Transverse colon (tissue), 4 donors: Measurements from ENCODE around the gene GMDS. TPM values are rescaled to one million over a fixed set of nuclear protein-coding genes. Genes with fewer than 3 reads are reported as not detected.

Experiments
- DNase-seq: peaks from one replicate; pipeline ENCODE4 v3.0.0-alpha.2; 2019
- H3K27ac ChIP-seq, 4 donors: fragments of 200-600 bp; sonication (generic); 2 replicates each; pipeline ENCODE4 v1.5.1; 2016 to 2018; ENCODE audit warnings: inconsistent platforms in 4 of 4
- H3K27me3 ChIP-seq: fragments of 200-600 bp; sonication (generic); 2 replicates; pipeline ENCODE4 v1.5.1; 2017; ENCODE audit warnings: inconsistent platforms
- H3K36me3 ChIP-seq, 4 donors: fragments of 200-600 bp; sonication (generic); 2 replicates each; pipeline ENCODE4 v1.5.1; 2017 to 2019; ENCODE audit warnings: inconsistent platforms in 4 of 4
- H3K4me1 ChIP-seq, 4 donors: fragments of 200-600 bp; sonication (generic); 2 replicates each; pipeline ENCODE4 v1.5.1; 2017 to 2020; ENCODE audit warnings: inconsistent platforms in 4 of 4
- H3K4me3 ChIP-seq, 4 donors: fragments of 200-600 bp; sonication (generic); 1 replicate in 1 of 4; 2 replicates in 3 of 4; pipeline versions ENCODE4 v1.5.1 to v1.6.1; 2017 to 2019; ENCODE audit warnings: inconsistent platforms in 4 of 4
- H3K9me3 ChIP-seq, 2 donors: fragments of 200-600 bp; sonication (generic); 2 replicates each; pipeline ENCODE4 v1.5.1; 2017 to 2019; ENCODE audit warnings: inconsistent platforms in 2 of 2
- EP300 ChIP-seq: sonication (generic); formaldehyde crosslinking; IDR thresholded peaks from one replicate; pipeline ENCODE4 v1.6.1; 2017; ENCODE audit warnings: antibody characterized with exemption, low read depth
- POLR2A ChIP-seq: fragments of 450-650 bp; IDR thresholded peaks from one replicate; pipeline ENCODE4 v1.6.1; 2016; ENCODE audit warnings: antibody characterized with exemption, mild to moderate bottlenecking, moderate library complexity
- POLR2AphosphoS5 ChIP-seq, 3 donors: sonication (generic); formaldehyde crosslinking; IDR thresholded peaks; one replicate each; pipeline ENCODE4 v1.6.1; 2016; ENCODE audit warnings: antibody characterized with exemption in 3 of 3
- WGBS, 2 donors: methylation state at CpG; one replicate each; pipeline ENCODE4 v1.1.5; 2018; ENCODE audit warnings: low coverage in 1 of 2; 5-methylcytosine and 5-hydroxymethylcytosine counted together
- in situ Hi-C, 4 donors: fragments of 200-750 bp; cut with MboI; loops; one replicate each; pipeline versions ENCODE4 v1.15.0 to v1.15.1; 2017; ENCODE audit warnings: low sequenced_read_pairs in 3 of 4, low pct_ligation_motif_present in 1 of 4, low pct_unique_long_range_greater_than_20kb in 1 of 4
- intact Hi-C: fragments of 100-400 bp; cut with DNase I; formaldehyde crosslinking; loops from one replicate; pipeline ENCODE4 v1.15.1; 2023; ENCODE audit warnings: low total_unique reads
- total RNA-seq, 4 donors: library from RNA; depleted of rRNA; stranded (reverse); fragments of >200 nt; gene quantifications; one replicate each; pipeline ENCODE4 v1.1.0, GENCODE V29; 2016
- TF ChIP-seq, protein P1 (sequence below), 5 experiments: fragments of 200-600 bp in 3 of 5; fragments of 450-650 bp in 2 of 5; sonication (generic) in 3 of 5; IDR thresholded peaks; 1 replicate in 2 of 5; 2 replicates in 3 of 5; pipeline ENCODE4 v1.5.1; 2016 to 2017; ENCODE audit warnings: antibody characterized with exemption in 5 of 5, inconsistent platforms in 3 of 5, mild to moderate bottlenecking in 2 of 5, moderate library complexity in 1 of 5

The GMDS gene
- total RNA-seq, 4 donors from 2014 or later: 66.2 to 546 (median 102) TPM

DNA sequence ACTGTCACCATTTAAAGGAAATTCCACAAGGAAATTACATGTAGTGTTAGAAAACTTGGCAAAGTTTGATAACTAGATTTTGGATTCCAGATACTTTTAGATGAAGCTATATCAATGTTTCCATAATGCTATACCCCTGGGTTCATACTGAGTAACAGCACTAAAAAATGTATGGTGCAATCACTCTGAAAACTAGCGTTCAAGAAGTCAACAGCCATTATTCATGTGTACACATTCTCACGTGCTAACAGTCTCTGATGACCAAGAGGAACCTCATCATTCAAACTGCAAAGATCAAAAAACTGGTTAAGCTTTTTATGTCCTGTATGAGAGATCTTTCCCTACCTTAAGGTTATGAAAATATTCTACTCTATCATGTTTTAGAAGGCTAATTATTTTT, 197.6 kb downstream of the GMDS start:
- no peak overlapping the region for H3K4me3 ChIP-seq
- no peak overlapping the region for H3K27ac ChIP-seq
- H3K4me1 ChIP-seq: no peaks in the 10 kb centered on the region
- no peaks in the 10 kb centered on the region for H3K36me3 ChIP-seq
- H3K9me3 ChIP-seq: no peaks in the 10 kb centered on the region
- no peaks in the 10 kb centered on the region for H3K27me3 ChIP-seq
- DNase-seq: no peak
- WGBS, 2 donors: 70 to 71% methylated on average over 2 of the region's 2 CpGs
- intact Hi-C loops (no loop called here), in situ Hi-C loops (no loop called here)
- TF ChIP-seq EP300 (no peak), POLR2AphosphoS5 (IDR thresholded peaks at IDR 0.05) (no peak), POLR2A (no peak)
- TF ChIP-seq, protein P1, sequence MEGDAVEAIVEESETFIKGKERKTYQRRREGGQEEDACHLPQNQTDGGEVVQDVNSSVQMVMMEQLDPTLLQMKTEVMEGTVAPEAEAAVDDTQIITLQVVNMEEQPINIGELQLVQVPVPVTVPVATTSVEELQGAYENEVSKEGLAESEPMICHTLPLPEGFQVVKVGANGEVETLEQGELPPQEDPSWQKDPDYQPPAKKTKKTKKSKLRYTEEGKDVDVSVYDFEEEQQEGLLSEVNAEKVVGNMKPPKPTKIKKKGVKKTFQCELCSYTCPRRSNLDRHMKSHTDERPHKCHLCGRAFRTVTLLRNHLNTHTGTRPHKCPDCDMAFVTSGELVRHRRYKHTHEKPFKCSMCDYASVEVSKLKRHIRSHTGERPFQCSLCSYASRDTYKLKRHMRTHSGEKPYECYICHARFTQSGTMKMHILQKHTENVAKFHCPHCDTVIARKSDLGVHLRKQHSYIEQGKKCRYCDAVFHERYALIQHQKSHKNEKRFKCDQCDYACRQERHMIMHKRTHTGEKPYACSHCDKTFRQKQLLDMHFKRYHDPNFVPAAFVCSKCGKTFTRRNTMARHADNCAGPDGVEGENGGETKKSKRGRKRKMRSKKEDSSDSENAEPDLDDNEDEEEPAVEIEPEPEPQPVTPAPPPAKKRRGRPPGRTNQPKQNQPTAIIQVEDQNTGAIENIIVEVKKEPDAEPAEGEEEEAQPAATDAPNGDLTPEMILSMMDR (IDR thresholded peaks at IDR 0.05): no peak

DNA sequence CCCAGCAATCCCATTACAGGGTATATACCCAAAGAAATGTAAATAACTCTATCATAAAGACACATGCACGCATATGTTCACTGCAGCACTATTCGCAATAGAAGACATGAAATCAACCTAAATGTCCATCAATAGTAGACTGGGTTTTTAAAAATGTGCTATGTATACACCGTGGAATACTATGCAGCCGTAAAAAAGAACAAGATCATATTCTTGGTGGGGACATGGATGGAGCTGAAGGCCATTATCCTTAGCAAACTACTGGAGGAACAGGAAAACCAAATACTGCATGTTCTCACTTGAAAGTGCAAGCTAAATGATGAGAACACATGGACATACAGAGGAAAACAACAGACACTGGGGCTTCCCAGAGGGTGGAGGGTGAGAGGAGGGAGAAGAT, 201.2 kb downstream of the GMDS start:
- Histone ChIP-seq H3K27me3 (no peaks in the 10 kb centered on the region), H3K27ac (no peak overlapping the region), H3K4me3 (no peak overlapping the region), H3K4me1 (no peaks in the 10 kb centered on the region), H3K9me3 (no peaks in the 10 kb centered on the region), H3K36me3 (no peaks in the 10 kb centered on the region)
- no peak for TF ChIP-seq POLR2A
- TF ChIP-seq, protein P1 (IDR thresholded peaks at IDR 0.05): no peak
- TF ChIP-seq EP300: no peak
- TF ChIP-seq POLR2AphosphoS5 (IDR thresholded peaks at IDR 0.05): no peak
- DNase-seq: no peak
- intact Hi-C loops (no loop called here), in situ Hi-C loops (no loop called here)
- WGBS, 2 donors: 96 to 98% methylated on average over 4 of the region's 4 CpGs

DNA sequence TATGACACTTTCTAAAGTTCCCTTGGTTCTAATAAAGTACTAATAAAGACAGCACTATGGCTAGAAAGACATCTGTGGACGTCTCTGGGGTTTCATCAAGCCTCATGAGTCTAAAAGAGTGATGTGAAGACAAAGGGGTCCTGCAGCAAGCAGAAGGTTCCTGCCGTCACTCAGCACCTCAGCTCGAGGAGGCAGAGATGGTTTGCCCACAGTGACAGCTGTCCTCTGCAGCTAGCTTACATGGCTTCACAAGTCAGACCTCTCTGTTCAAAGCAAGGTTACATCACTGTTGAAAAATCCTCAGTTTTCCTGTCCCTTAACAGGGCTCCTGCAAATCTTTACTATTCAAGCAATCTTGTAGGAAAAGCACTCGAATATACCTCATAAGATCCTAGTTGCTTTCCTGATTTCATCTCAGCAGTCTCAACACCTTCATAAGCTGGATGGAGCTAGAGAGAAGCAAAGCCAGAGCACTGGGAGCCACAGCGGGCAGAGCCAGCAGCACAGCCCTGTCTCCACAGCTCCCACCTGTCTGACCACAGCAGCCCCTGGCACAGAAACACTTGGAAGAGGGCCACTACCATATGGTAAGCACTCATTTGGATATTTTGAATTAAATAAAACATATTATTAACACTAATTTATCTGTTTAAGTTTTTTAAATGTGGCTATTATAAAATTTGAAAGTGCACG, 202.3 kb downstream of the GMDS start:
- Histone ChIP-seq H3K36me3 (no peaks in the 10 kb centered on the region), H3K4me3 (no peak overlapping the region), H3K4me1 (no peaks in the 10 kb centered on the region), H3K27ac (no peak overlapping the region), H3K9me3 (no peaks in the 10 kb centered on the region), H3K27me3 (no peaks in the 10 kb centered on the region)
- TF ChIP-seq POLR2A (no peak), EP300 (no peak), POLR2AphosphoS5 (IDR thresholded peaks at IDR 0.05) (no peak)
- TF ChIP-seq, protein P1 (IDR thresholded peaks at IDR 0.05): no peak
- intact Hi-C loops (no loop called here), in situ Hi-C loops (no loop called here)
- 90 to 97% methylated on average over 3 to 6 of the region's 6 CpGs for WGBS, 2 donors
- DNase-seq: no peak

DNA sequence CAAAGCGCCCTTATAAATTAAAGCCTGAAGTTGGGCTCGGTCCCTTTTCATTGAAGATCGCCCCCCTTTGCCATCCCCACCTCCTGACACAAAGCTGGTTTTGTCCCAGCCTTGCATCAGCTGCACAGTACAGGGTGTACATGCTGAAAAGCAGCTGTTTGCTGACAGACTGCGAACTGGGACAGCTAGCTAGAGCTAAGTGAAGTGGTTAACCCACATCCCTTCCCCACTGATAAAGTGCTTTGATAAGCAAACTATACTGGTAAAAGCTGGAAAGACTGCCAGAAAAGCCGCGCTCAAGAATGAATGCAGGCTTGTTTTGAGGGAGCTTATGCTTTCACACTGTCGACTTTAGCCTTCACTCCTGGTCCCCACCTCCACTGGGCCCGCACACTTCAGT, 207.3 kb downstream of the GMDS start:
- intact Hi-C loops: no loop called here
- H3K36me3 ChIP-seq: peaks cover 0 to 3% (median 0%) of the 10 kb centered on the region in 4 donors

More for the DNA sequence above, 207.3 kb downstream of the GMDS start:
- no peak for TF ChIP-seq POLR2AphosphoS5 (IDR thresholded peaks at IDR 0.05)
- no peak for TF ChIP-seq EP300
- 85 to 88% methylated on average over 2 to 8 of the region's 8 CpGs for WGBS, 2 donors
- no peaks in the 10 kb centered on the region for H3K4me1 ChIP-seq
- in situ Hi-C loops: no loop called here
- H3K4me3 ChIP-seq: no peak overlapping the region
- no peak overlapping the region for H3K27ac ChIP-seq
- DNase-seq: peak; percentile 14
- H3K27me3 ChIP-seq: no peaks in the 10 kb centered on the region
- H3K9me3 ChIP-seq: no peaks in the 10 kb centered on the region
